A204.1 (cell line): ENCODE results near the gene CHST8.

ENCODE experiments used
- FAIRE-seq: peaks from 2 replicates; lab custom pipeline; 2012; peaks lifted over from hg19 to GRCh38; lab: Jason Lieb, UNC

CHST8 gene

GRCh38 chr19:33772102-33772857 is 150.5 kb downstream of the CHST8 start:
- no peak for FAIRE-seq

GRCh38 chr19:33772858-33773180 is 151.1 kb downstream of the CHST8 start:
- no peak for FAIRE-seq

DNA sequence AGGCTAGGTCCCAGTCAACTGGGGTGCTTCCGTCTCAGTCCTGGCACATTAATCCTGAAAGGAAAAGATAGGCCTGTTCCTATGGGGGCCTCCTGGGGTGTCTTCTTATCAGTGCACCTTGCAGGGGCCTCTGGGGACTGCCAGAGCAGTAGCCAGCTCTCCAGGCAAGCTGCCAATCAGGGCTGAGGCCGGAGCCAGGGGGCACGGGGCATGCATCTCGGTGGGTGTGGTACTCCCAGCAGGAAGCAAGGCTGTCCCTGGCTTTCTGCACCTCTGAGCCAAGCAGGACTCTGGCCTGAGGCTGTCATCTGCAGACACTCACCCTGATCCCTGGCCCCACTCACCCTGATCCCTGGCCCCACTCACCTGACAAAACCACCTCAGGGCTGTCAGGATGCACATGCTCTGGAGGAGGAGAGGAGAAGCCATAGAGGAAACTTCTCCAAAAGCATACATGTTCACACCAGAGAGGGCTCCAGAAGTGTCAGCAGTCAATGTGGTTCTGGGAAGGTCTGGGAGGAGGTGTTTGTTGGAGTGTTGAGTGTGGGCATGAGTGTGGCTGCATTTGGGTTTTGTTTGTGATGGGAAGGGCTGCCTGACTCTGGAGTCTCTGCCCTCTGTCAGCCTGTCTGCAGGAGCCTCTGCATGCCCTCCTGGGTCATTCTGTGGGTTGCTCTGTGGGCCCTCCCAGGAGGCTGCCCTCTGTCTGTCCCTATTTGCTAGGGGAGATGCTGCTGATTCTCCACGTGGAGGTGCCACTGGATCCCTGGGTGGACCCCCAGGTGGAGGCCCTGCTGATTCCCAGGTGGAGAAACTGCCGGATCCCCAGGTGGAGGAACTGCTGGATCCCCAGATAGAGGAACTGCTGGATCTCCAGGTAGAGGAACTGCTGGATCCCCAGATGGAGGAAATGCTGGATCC is 152.2 kb downstream of the CHST8 start:
- FAIRE-seq, result no peak

DNA sequence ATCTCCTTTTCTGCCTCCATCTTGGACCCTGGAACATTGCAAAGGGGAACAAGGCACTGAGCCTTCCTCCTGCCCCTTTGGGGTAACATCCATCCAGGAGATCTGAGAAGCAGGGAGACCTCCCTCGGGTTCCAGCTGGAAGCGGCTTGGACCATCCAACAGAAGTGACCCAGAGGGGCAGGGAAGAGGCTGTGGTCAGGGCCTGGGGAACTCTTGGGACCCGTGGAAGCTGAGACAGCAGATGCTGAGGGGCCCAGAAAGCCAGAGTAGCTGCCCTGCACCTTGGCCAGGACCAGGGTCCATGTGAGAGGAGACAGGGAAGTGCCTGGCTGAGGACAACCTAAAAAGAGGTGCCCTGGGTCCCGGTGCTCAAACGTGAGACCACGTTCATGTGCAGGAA is 153.0 kb downstream of the CHST8 start:
- FAIRE-seq, result no peak

- no peak for FAIRE-seq
These were observed 154.2 kb downstream of the CHST8 start for GRCh38 chr19:33775731-33776487.

DNA sequence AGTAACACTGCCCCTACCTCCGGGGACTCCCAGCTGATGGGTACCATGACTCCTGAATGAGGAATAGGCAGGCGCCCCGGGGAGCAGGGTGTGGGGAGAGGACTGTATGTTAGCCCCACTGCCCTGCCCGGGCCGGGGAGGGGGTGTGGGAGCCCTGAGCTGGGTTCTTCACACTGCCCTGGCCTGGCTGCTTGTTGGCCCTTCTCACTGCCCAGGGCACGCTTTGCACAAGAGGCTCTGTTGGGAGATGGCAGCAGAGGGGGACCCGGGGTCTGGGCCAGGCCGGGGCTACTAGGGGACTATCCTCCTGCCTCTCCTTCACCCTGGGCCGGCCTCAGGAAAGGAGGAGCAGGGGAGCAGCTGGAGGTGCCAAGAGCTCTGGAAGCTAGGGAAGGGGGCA is 155.6 kb downstream of the CHST8 start:
- FAIRE-seq, result no peak

DNA sequence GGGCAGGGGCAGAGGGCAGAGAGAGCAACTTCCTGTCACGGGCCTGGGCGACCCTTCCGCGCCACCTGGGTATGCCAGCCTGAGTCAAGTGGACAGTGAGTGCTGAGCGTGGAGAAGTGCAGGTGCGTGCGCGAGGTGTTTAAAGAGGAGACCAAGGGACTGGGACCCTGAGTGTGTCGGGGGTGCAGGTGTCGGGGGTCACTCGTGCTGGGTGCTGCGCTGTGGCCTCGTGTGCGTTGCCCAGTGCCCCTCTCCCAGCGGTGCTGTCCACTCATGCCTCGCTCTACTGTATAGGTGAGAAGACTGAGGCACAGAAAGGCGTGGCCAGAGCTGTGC is 156.0 kb downstream of the CHST8 start:
- no peak for FAIRE-seq

- no peak for FAIRE-seq
These were observed 156.5 kb downstream of the CHST8 start for GRCh38 chr19:33778089-33778791.

DNA sequence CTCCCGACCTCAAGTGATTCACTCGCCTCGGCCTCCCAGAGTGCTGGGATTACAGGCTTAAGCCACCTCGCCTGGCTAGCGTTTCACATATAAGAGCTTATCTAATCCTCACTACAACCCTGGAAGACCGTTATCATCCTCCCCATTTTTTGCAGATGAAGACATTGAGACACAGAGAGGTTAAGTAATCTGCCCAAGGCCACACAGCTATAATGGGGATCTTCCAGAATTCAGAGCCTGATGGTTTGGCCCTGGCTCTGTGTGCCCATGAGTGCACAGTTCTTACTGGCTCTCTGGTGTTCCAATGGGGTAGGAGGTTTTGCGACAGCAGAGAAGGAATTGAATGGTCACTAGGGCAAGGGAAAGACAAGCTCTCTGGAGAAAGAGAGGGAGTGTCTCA is 158.1 kb downstream of the CHST8 start:
- FAIRE-seq, result no peak

GRCh38 chr19:33780251-33780650 is 158.5 kb downstream of the CHST8 start:
- FAIRE-seq, result no peak

GRCh38 chr19:33780746-33781145 is 159.0 kb downstream of the CHST8 start:
- no peak for FAIRE-seq

DNA sequence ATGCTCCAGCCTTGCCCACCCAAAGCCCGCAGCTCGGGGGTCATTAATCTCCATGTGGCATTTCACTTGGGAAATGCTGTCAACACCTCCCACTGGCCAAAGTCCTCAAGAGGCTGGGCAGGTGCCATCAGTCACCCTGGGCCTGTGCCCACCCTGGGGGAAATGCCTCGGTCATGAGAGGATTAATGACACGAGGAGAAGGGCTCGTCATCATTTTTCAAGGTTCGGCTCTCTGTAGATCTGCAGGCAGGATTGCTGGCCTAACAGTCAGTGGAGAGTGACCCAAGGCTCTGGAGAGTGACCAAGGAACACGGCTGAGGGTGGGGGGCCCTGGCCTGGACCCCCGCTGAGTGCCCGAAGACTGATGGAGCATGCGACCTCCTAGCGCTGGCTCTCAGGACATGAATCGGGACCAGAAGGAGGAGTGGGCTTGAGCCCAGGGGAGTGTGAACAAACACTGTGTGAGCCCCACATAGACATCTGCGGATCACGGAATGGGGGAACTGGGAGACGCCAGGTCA is 159.7 kb downstream of the CHST8 start:
- FAIRE-seq, result no peak

- FAIRE-seq, result no peak
These were observed 160.2 kb downstream of the CHST8 start for GRCh38 chr19:33781996-33782395.

- no peak for FAIRE-seq
These were observed 162.7 kb downstream of the CHST8 start for GRCh38 chr19:33784432-33784831.

DNA sequence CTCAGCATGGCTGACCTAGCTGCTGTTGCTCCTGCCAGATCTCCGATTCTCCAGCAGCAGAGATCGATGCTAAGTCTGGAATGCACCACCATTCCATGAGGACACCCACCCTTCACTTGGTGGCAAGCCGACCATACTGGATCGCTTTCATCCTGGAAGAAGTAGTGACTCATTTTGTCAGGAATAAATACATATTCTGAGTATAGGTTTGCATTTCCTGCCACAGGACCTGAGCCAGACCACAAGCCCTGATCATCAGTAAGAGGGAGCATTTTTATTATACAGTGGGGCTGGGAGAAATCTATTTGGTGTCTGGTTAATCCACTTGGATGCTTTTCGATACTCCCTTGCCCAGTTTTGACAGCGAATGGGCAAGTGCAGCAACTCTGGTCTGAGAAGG is 164.0 kb downstream of the CHST8 start:
- no peak for FAIRE-seq

DNA sequence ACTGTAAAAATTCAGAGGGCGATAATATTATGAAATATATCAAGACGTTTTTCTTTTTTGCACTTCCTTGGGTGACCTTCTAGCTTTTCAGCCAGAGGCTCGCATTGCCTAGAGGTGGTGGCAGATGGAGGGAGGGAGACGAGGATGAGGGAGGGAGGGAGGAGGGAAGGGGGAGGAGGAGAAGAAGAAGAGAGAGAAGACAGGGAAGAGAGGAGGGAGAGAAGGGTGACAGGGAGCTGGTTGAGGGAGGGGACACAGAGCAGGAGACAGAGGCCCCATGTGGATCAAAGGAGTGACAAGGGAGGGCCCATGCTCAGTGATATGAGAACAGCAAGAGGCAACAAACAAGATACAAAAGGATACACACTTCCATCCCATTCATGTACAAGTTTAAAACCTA is 166.9 kb downstream of the CHST8 start:
- no peak for FAIRE-seq

GRCh38 chr19:33789344-33789743 is 167.6 kb downstream of the CHST8 start:
- FAIRE-seq, result no peak

- no peak for FAIRE-seq
These were observed 173.1 kb downstream of the CHST8 start for GRCh38 chr19:33794683-33795369.

DNA sequence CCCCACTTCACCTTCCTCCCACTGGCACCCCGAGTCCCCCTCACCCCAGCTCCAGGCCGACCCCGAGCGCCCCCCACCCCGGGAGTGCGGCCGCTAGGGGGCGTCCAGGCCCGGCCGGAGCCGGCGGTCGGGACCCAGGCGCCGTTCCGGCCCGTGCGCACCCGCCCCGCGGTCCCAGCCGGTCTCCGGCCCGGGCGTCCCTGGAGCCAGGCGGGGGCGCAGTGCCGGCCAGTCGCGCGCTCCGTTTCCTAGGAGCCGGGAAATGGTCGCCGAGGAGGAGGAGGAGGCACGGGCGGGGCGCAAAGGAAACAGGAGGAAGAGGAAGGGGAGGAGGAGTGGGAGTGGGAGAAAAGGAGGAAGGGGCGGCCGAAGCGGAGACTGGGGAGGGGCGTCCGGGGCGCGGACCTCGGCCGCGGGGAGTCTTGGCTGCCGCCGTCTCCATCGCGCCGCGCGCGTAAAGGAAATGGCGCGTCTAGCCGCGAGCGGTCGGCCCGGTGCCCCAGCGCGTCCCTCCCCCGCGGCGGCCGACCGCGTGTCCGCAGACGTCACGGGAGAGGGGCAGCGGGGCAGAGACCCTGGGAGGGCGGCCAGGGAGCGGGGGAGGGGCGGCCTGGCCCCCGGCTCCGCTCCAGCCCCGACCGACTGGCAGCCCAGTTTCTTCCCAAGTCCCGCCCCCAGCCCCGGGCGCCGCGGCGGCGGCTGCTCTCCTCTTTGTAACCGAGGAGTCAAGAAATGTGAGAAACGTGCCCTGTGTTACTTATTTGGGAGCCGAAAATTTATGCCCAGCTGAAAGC is 173.8 kb downstream of the CHST8 start:
- FAIRE-seq, result no peak

DNA sequence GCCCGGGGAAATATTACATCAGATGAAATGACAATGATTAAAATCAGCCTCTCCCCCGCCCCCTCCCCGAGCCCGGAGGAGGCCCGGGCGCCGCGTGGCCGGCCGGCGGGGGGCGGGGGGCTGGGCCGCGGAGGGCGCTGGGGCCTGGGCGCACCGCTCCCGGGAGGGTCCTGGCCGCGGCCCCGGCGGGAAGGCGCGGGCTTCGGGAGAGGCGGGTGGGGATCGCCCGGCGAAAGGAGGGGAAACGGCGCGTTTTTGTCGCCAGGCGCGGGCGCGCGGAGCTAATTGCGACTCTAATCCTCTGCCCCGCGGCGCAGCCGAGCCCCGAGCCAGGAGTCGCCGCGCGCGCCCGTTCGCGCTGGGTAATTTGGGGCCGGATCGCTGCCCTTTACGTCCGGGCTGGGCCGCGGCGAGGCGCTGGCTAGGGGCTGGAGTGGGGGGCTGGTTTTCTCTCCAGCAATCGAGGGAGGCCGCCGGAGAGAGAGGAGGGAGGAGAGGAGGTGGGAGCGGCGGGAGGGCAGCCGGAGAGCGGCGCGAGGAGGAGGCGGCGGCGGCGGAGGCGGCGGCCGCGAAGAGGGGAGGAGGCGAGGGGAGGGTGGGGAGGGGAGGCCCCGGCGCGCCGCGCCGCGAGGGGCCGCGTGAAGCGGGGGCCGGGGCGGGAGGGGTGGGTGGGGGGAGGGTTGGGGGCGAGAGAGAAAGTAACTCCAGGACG is 174.6 kb downstream of the CHST8 start, which contains the start of gene KCTD15:
Gene KCTD15, plus strand, starts transcription at position 707 of the 712 bp plus-strand sequence. CDS start 3,585 bp downstream, outside the sequence.
- FAIRE-seq, result no peak
